Prostate gland (tissue), 2 donors: ENCODE measurements around the gene CA5B.

ENCODE experiments used
- POLR2A ChIP-seq: fragments of 450-650 bp; IDR thresholded peaks from one replicate; pipeline ENCODE4 v1.6.1; 2016; ENCODE audit warnings: antibody characterized with exemption, mild to moderate bottlenecking
- TF ChIP-seq, protein P1 (sequence below), 4 experiments: fragments of 200-600 bp in 2 of 4; fragments of 450-650 bp in 2 of 4; sonication (generic) in 2 of 4; IDR thresholded peaks; 1 replicate in 3 of 4; 2 replicates in 1 of 4; pipeline ENCODE4 v1.5.1; 2016 to 2019; ENCODE audit warnings: antibody characterized with exemption in 4 of 4, mild to moderate bottlenecking in 2 of 4, moderate library complexity in 2 of 4

DNA sequence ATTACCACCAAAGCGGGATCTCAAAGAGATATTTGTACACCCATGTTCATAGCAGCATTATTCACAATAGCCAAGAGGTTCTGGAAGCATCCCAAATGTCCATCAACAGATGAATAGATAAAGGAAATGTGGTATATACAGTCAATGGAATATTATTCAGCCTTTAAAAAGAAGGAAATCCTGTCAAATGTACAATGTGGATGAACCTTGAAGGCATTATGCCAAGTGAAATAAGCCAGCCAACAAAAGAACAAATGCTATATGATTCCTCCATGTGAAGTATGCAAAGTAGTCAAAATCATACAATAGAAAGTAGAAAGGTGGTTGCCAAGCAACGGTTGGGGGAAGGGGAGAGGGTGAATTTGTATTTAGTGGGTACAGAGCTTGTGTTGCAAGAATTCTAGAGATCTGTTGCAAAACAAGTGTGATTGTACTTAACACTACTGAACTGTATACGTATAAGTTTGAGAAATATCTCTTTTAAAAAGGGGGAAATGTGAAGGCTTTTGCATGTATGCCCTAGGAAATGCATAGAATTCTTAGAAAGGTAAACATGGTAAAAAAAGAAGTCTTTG is 47.2 kb downstream of the CA5B start:
- no peak for TF ChIP-seq POLR2A
- TF ChIP-seq, protein P1, sequence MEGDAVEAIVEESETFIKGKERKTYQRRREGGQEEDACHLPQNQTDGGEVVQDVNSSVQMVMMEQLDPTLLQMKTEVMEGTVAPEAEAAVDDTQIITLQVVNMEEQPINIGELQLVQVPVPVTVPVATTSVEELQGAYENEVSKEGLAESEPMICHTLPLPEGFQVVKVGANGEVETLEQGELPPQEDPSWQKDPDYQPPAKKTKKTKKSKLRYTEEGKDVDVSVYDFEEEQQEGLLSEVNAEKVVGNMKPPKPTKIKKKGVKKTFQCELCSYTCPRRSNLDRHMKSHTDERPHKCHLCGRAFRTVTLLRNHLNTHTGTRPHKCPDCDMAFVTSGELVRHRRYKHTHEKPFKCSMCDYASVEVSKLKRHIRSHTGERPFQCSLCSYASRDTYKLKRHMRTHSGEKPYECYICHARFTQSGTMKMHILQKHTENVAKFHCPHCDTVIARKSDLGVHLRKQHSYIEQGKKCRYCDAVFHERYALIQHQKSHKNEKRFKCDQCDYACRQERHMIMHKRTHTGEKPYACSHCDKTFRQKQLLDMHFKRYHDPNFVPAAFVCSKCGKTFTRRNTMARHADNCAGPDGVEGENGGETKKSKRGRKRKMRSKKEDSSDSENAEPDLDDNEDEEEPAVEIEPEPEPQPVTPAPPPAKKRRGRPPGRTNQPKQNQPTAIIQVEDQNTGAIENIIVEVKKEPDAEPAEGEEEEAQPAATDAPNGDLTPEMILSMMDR (IDR thresholded peaks at IDR 0.05): no peak
